Medulla oblongata (tissue), 1 donor: ENCODE results near the gene CPB1.
"Not testable (repeated sequence)": the region's sequence is repeated elsewhere in the genome, so short reads cannot be mapped to it uniquely, and the experiment has no call there.

Experiments
- DNase-seq: peaks from one replicate; pipeline ENCODE4 v3.0.0-alpha.2; 2015; ENCODE audit errors: extremely low spot score

Gene CPB1

GRCh38 chr3:148827585-148827984, at the start of gene CPB1:
Gene CPB1 (plus strand): TSS chr3:148827811. CDS start chr3:148827824, 13 bp downstream.
- DNase-seq = no peak

DNA sequence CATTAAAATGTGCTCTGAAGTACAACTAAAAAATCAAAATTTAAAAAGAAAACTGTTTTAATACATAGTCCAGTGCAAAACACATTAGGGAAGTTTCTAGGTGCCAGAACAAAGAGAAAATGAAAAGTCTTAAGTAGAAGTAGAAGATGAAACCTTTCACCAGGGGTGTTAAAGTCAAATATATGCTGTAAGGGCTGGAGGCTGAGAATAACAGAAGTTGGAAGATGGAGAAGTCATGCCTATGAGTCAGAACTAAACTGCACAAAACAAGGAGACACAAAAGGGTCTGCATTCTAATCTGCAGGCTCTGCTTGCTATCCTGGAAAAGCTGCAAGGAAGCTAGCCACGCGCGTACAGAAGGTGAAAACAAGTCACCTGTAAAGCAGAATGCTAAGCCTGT, 48.7 kb upstream of the CPB1 start:
- DNase-seq = no peak

DNA sequence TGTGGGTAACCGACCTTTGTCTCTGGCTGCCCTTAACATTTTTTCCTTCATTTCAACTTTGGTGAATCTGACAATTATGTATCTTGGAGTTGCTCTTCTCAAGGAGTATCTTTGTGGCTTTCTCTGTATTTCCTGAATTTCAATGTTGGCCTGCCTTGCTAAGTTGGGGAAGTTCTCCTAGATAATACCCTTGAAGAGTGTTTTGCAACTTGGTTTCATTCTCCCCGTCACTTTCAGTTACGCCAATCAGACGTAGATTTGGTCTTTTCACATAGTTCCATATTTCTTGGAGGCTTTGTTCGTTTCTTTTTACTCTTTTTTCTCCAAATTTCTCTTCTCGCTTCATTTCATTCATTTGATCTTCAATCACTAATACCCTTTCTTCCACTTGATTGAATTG, 42.6 kb upstream of the CPB1 start:
- DNase-seq = not testable (repeated sequence)

DNA sequence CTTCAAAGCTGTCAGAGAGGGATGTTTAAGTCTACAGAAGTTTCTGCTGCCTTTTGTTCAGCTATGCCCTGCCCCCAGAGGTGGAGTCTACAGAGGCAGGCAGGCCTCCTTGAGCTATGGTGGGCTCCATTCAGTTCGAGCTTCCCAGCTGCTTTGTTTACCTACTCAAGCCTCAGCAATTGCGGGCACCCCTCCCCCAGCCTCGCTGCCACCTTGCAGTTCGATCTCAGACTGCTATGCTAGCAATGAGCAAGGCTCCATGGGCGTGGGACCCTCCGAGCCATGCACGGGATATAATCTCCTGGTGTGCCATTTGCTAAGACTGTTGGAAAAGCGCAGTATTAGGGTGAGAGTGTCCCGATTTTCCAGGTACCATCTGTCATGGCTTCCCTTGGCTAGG, 41.5 kb upstream of the CPB1 start:
- DNase-seq = not testable (repeated sequence)

- peak; percentile 56 for DNase-seq
Observed at GRCh38 chr3:148789146-148789545, 38.5 kb upstream of the CPB1 start.

GRCh38 chr3:148789906-148790305, 37.7 kb upstream of the CPB1 start:
- DNase-seq = peak; percentile 13

DNA sequence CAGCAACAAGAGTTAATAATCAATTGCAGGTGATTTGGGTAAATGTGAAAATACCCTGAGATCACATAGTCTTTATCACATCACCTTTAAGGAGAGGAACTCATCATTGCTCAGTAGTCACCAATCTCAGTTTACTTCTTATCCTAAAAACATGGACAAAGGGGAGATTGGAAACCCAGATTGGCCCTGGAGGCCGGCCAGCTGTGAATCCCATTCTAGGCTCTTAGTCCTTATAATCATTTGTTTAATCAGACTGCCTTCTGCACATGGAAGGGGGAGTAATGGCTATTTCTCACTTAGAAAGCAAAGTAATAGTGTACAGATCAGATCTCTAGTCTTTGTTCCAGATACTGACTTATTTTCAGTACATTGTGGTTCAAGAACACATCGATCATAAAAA, 37.2 kb upstream of the CPB1 start:
- DNase-seq = peak; percentile 35

DNA sequence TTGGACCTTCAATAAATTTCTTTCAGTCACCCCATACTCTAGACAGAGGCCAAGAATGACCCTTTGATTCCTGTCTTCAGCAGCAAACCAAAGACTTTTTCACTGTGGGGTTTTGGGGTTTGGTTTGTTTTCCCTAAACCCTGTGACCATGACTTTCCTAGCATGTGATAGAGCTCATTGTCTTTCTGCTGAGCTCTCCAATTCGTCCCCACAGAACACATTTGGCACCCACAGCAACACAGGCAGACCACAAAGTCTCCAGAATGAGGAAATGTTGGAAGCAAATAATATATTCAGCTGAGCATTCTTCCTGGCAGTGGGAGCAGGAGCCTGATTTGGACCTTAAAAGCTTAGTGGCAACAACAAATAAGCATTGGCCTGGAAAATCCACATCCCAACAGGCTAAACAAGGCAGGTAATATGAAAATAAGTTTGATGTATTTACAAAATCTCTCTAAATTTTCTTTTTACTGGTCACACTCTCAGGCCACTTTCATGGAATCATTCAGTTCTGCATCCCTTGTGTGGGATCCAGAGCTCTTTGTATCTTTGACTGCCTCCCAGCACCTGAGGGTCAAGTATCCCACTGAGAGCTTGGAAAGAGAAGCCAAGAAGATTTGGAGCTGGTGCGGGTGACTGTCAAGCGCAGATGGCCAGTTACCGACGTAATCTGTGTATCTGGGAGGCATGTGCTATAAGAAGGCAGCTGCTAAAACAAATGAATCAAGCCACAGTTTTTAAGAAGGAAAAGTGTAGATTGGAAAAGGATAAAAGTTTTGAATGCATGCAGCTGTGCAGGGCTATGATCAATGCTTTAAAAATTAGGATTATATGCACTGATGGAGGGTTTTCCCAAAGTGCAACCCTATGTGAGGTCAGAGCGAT, 36.5 kb upstream of the CPB1 start:
- peak; percentile 94 for DNase-seq

DNA sequence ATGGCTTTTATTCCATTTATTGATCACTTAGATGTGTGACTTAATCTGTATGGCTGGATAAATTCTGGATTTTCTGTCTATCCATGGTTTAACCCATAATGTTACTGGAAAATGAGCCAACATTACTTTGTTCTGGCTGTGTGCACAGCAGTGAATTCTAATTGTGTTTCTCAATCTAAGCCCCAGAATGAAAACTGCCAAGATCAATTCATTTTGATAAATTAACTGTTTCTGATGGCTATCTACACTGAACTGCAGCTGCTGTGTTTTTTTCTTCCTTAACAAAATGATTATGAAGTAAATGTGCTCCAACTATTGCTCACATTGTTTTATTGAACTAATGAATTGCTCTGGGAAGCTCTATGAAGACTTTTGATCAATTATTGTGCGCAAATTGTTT, 35.7 kb upstream of the CPB1 start:
- no peak for DNase-seq

- no peak for DNase-seq
Observed at GRCh38 chr3:148792516-148792915, 35.1 kb upstream of the CPB1 start.

GRCh38 chr3:148796799-148797198, 30.8 kb upstream of the CPB1 start:
- no peak for DNase-seq

DNA sequence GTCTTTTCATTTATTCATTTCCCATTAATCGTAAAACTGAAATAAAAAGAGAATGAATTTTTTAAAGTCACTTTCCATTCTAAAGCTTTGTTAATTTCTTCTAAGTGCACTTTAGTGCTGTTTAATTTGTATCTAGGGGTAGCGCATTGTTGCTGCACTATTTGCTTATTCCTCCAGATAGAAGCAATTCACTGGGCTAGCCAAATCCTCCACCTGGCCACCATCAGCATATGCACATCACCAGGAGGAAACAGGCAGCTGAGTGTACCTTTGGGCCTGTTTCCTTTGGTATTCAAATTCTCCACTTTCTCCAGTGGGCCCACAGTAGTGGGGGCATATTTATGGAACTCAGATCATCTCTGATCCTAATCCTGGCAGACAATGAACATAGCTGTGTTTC, 29.8 kb upstream of the CPB1 start:
- no peak for DNase-seq

DNA sequence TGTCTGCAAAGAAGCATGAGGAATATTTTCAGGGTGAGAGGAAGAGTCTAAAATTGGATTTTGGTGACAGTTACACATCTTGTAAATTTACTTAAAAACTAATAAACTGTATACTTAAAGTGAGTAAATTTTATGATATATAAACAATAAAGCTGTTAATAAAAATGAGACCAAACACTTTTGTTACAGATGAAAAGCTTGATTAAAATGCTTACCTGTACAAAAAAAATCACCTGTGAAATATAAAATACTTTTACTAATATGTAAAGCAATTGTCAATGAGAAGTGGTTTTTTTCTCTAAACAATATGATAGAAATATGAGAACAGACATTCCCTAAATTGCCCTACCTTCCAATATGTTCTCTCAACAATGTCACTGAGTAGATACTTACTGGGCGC, 27.2 kb upstream of the CPB1 start:
- DNase-seq = no peak

GRCh38 chr3:148809835-148810234, 17.8 kb upstream of the CPB1 start:
- DNase-seq = no peak

DNA sequence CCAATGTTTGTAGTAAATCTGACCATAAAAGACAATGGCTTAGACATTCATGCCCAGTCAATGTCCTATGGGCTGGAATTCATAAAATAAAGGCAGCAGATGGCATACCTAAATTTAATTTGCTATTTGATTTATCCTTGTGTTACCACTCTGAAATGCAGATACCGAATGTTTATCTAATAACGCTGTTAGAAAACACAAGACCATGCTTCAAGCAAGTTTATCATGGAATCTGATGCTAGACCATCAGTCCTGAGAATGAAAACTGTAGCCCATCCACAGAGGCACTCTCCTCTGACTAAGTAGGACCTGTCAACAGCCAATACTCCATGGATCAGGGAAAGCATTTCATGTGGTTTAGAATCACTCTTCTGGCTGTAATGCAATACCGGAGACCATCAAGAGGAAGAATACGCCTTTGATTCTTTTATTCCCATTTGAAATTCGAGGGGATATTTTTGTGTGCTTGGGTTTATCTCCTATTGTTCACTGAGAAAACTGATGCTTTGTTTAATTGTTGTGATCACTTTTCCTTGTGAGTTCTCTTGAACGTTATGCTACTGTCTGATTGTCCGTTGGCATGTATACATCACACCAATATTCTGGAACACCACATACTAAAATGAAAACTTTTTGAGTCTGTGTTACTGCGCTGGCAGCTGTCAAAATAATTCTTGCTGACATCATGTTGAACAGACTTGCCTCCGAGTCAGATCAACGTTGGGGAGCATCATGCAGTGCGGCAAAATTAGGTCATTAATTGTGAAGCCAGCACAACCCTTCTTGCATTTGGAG, 12.1 kb upstream of the CPB1 start:
- no peak for DNase-seq

DNA sequence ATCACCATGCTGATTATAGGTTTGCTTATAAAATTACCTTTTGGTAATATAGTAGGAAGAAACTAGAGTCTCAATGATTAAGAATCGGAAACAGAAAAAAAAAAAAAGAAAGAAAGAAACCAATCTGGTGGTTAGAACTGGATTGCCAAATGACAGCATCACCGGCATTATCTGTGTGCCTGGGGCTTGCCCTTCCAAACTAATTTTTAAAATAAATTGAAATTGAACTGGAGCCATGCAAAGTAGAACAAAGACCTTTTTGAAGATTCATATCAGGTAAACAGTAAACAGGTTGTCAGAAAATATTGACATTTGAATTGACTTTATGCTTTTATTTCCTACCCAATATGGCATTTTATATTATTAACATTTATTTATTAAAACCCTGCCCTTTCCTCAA, 11.2 kb upstream of the CPB1 start:
- DNase-seq = no peak

DNA sequence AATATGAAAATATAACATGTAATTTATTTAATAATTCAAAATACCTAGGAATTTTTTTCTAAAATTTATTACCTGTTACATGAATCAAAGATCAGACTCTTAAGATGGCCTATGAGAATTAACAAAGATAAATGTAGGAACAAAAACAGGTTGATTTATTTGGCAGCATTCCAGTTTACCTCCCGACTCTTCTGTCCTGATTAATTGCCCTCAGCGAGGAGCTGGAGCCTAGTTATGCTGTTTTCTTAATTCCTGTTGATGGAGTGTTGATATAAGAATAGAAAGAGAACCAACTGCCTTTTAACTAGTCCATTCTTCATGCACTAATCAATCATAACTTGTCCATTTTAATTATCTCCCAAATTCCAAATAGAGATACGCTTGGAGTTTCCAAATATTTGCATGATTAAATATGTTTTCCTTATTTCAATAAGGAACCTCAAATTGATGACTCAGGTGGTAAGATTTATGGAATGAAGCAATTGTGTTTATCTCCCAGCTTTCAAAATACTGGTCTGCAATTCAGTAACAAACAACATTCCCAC, 10.6 kb upstream of the CPB1 start:
- DNase-seq = no peak

- DNase-seq = no peak
Observed at GRCh38 chr3:148820361-148821245, 7.0 kb upstream of the CPB1 start.

GRCh38 chr3:148823026-148823425, 4.6 kb upstream of the CPB1 start:
- DNase-seq = no peak

- no peak for DNase-seq
Observed at GRCh38 chr3:148825476-148825875, 2.1 kb upstream of the CPB1 start.

DNA sequence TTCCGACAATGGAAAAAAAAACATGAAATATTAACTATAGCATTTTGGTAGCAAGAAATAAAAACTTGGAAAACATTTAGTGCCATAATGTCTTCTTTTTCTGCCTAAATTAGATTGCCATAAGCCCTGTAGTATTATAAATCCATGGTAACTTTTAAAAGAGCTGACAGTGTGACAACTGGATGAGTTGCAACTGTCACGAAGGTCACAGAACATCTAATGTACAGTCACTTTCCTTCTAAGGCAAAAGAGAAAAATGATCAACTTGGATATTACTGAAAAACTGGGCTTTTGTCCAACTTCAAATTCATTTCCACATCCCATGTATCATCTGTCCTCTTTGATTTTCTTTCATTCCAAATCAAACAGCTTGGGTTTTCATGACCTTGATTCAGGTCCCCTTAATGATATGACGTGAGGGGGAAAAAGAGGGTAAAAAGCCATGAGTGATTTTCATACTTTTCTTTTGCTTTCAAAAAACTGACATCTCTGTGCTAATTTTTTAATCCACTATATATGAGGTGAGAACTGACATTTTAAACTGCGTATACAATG, 602 bp downstream of the CPB1 start:
- DNase-seq = no peak
